ENCODE data around the gene CMTM8.
"Not testable (repeated sequence)": the region's sequence is repeated elsewhere in the genome, so short reads cannot be mapped to it uniquely, and the experiment has no call there.

The CMTM8 gene

GRCh38 chr3:32384938-32385337, 146.5 kb downstream of the CMTM8 start:
- no peak for DNase-seq

GRCh38 chr3:32387512-32387911, 149.0 kb downstream of the CMTM8 start:
- no peak for DNase-seq

GRCh38 chr3:32389577-32389976, 151.1 kb downstream of the CMTM8 start:
- not testable (repeated sequence) for DNase-seq

- DNase-seq = peak; percentile 63 to 70
Observed at GRCh38 chr3:32391643-32392535, 153.4 kb downstream of the CMTM8 start, which contains the start of gene CMTM7. CMTM7 (plus strand) TSS chr3:32391853; CDS start chr3:32391907, 54 bp downstream.

DNA sequence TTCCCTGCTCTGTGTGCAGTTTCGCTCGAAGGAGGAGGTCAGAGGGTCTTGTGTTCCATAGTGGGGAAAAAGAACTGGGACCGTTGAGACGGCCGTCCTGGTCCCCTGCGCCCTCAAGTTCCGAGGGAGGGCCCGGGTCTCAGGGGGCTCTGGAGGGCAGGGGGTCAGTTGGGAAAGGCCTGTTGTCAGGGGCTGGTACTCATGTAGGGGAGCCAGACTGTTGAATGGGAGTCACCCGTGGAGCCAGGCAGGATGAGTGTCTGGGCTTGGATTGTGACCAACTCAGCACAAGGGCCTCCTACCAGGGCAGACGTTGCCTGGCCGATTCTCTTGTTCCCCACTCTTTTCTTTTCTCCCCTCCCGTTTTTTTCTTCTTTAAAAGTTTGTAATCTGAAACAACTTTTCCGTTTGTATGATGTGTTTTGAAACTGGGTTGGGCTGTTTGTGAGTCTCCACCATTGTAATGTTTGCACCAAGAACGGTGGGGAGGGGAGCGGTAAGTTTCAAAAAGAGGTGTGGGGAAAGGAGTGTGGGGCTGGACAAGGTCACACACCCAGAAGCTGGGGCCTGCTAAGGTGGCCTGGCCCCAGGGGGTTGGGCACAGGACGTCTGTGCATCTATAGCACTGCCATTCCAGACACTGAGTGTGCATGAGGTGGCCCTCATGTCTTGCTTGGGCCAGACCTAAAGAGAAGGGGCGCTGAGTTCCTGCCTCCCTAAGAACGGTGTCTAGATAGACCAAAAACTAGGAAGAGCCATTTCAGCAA, 154.2 kb downstream of the CMTM8 start:
- DNase-seq = peak; percentile 37 to 39

GRCh38 chr3:32395496-32395895, 157.0 kb downstream of the CMTM8 start:
- DNase-seq = no peak

DNA sequence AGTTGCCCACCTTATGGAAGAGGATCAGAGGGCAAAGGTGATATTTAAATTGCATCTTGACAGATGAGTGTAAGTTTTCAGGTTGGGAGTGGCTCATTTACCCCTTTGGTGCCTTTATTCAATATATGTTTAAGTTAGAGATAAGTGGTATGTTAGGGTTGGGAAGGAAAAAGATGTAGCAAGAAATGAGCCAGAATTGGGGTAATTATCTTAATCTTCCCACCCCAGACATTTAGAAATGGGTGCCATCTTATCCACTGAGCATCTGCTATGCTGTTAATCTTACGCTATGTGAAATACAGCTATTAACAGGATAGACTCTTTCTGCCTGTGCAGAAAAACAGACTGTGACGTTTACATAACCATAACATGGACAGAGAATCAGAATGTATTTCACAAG, 159.5 kb downstream of the CMTM8 start:
- no peak for DNase-seq

- DNase-seq = no peak
Observed at GRCh38 chr3:32398531-32398930, 160.1 kb downstream of the CMTM8 start.

DNA sequence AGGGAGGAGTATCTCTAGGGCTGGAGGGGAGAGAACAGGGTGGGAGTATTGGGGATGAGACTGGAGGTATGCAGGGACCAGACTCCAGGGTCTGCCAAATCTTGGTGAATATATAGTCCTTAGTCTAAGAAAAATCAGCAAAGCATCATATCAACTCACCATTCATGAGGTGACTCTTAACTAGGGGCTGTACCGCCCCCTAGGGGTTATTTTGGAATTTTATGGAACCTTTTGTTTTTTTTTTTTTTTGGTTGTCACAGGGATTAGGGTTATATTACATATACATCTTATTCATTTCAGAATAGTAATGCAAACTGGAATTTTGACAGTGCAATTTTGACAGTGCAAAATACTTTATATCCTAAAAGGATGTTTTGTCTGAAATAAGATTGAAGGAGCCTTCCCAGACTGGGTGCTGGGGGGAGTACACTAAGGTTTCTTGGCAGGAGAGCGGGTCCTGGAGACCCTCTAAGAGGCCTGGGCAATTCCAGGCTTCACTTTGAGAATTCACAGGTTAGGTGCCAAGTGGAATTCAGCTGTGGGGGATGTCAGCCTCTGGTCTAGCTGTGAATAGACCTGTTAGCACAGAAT, 160.6 kb downstream of the CMTM8 start:
- peak in 1 of 2 donors; percentile 52 for DNase-seq

GRCh38 chr3:32401126-32401525, 162.6 kb downstream of the CMTM8 start:
- no peak for DNase-seq

DNA sequence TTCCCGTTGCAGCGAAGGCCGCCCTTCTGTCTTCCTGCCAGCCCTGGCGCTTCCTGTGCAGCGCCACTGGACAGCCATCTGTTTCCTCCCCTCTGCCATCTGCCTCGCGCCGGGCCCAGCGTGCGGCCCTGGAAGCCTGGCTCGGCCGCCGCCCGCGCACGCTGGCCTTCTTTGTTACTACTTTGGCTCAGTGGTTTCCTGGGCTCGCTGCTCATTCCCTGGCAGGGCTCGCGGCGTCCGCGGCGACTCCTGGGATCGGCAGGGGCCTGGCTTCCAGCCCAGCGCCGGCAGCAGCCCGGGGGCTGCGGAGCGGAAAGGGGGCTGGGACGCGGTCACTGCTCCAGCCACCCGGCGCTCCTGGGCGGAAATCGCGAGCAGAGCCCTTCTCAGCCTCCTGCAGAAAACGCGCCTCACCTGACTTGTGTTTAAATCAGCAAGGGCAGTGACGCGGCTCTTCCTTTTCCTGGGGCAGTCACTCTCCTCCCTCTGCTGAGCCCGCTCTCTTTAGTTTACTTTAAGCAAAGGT, 163.1 kb downstream of the CMTM8 start:
- peak; percentile 62 for DNase-seq

- DNase-seq = no peak
Observed at GRCh38 chr3:32403663-32404062, 165.2 kb downstream of the CMTM8 start.

DNA sequence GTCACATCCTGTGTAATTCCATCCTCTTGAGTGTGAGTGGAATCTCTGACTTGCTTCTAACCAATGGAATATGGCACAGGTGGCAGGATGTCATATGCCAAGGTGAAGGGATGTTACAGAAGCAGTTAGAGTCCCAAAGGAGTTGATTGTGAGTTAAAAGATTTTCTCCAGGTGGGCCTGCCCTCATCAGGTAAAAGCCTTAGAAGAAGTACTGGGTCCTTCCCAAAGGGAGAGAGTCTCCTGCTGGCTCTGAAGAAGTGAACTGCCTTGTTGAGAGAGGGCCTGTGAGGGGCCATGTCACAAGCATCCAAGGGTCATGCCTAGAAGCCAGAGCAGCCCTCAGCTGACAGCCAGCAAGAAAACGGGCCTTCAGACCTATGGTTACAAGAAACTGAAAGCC, 166.2 kb downstream of the CMTM8 start:
- no peak for DNase-seq

DNA sequence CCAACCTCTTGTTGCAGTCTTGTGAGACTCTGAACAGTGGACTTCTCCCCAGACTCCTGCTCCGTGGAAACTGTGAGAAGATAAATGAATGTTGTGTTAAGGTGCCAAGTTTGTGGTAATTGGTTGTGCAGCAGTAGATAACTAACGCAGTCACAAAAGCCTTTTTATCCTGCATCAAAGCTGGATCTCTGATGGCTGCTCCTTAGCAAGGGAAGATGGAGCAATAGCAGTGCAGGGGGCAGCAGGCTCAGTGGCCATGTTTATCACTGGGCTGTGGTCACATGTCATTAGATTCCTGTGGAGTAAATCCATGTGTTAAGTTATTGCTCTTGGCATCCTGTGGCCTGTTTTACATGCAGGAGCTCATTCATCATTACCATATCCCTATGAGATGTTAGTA, 166.7 kb downstream of the CMTM8 start:
- no peak for DNase-seq

DNA sequence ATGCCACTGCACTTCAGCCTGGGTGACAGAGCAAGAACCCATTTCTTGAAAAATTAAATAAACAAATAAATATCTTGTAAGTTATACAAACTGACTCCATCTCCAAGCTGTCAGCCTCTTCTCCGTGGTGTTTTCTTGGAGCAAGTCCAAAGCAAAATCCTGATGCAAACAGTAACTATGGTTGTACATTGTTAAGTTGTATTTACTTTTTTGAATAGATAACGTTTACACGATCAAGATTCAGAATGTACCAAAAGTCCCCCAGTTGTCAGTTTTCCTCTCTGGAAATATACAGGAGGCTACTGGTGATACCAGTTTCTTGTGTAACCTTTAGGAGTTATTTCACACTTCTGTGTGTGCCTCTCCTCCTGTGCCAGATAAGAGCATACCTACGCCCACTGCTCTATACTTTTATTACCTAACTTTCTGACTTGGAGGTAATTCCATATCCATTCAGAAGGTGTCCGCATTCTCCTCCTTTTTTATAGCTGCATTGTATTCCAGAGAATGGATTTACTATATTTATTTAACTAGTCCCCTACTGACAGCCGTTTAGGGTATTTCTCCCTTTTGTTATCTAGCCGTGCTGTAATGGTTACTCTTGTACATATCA, 167.3 kb downstream of the CMTM8 start:
- DNase-seq = no peak

- no peak for DNase-seq
Observed at GRCh38 chr3:32406486-32407408, 168.3 kb downstream of the CMTM8 start.

- no peak for DNase-seq
Observed at GRCh38 chr3:32410367-32411246, 172.1 kb downstream of the CMTM8 start.

GRCh38 chr3:32411442-32411841, 173.0 kb downstream of the CMTM8 start:
- DNase-seq = no peak

- DNase-seq = no peak
Observed at GRCh38 chr3:32412887-32413286, 174.4 kb downstream of the CMTM8 start.

- no peak for DNase-seq
Observed at GRCh38 chr3:32413845-32414521, 175.5 kb downstream of the CMTM8 start.

All from stimulated activated CD4-positive, alpha-beta T cell treated with anti-CD3 and anti-CD28 coated beads, Interleukin-2, amount 100 ng/mL, for 24 hours (primary cell).